ENCODE measurements around the gene NT5E. TPM values are rescaled to one million over a fixed set of nuclear protein-coding genes. Genes with fewer than 3 reads are reported as not detected.

The NT5E gene
- total and polyA plus RNA-seq, 4 donors, result 3.2 to 13.9 (median 8.5) TPM

GRCh38 chr6:85452441-85452881 is 2.6 kb downstream of the NT5E start:
- TF ChIP-seq CTCF (IDR thresholded peaks at IDR 0.05; ENCODE audit: control extremely low read depth, extremely low read depth), result no peak
- ATAC-seq (ENCODE audit: insufficient read depth, low FRiP score) (no peak), DNase-seq (no peak)
- Histone ChIP-seq H3K36me3 (ENCODE audit: control insufficient read depth in 4 of 4, insufficient read depth in 4 of 4, low read length in 4 of 4) (no peaks in the 10 kb centered on the region), H3K27ac (ENCODE audit: low read depth in 1 of 2, low read length in 1 of 2) (no peak overlapping the region), H3K27me3 (ENCODE audit: control insufficient read depth in 3 of 3, insufficient read depth in 3 of 3, low read length in 2 of 3) (peaks cover 0 to 40% (median 39%) of the 10 kb centered on the region in 3 donors), H3K4me3 (no peak overlapping the region), H3K4me1 (ENCODE audit: control insufficient read depth in 5 of 5, insufficient read depth in 5 of 5, low read length in 5 of 5) (peaks cover 0 to 9% (median 0%) of the 10 kb centered on the region in 5 donors), H3K9me3 (ENCODE audit: control insufficient read depth in 4 of 4, insufficient read depth in 3 of 4, low read length in 3 of 4) (no peaks in the 10 kb centered on the region), H3K9ac (ENCODE audit: insufficient read depth in 1 of 2, low read length in 2 of 2) (no peak overlapping the region)
- 58 to 65% methylated on average over 5 of the region's 5 CpGs for WGBS, 2 donors

- ATAC-seq (ENCODE audit: insufficient read depth, low FRiP score), result no peak
- DNase-seq, result no peak
- Histone ChIP-seq H3K4me3 (no peak overlapping the region), H3K4me1 (ENCODE audit: control insufficient read depth in 5 of 5, insufficient read depth in 5 of 5, low read length in 5 of 5) (peaks cover 0 to 9% (median 0%) of the 10 kb centered on the region in 5 donors), H3K27ac (ENCODE audit: low read depth in 1 of 2, low read length in 1 of 2) (no peak overlapping the region), H3K9me3 (ENCODE audit: control insufficient read depth in 4 of 4, insufficient read depth in 3 of 4, low read length in 3 of 4) (no peaks in the 10 kb centered on the region), H3K36me3 (ENCODE audit: control insufficient read depth in 4 of 4, insufficient read depth in 4 of 4, low read length in 4 of 4) (no peaks in the 10 kb centered on the region), H3K9ac (ENCODE audit: insufficient read depth in 1 of 2, low read length in 2 of 2) (no peak overlapping the region), H3K27me3 (ENCODE audit: control insufficient read depth in 3 of 3, insufficient read depth in 3 of 3, low read length in 2 of 3) (peaks cover 0 to 36% (median 33%) of the 10 kb centered on the region in 3 donors)
- no peak for TF ChIP-seq CTCF (IDR thresholded peaks at IDR 0.05; ENCODE audit: control extremely low read depth, extremely low read depth)
- WGBS, 2 donors, result 89 to 98% methylated on average over 2 of the region's 2 CpGs
Measured at GRCh38 chr6:85453052-85453451, 3.2 kb downstream of the NT5E start.

GRCh38 chr6:85453490-85453889 is 3.6 kb downstream of the NT5E start:
- Histone ChIP-seq H3K27me3 (ENCODE audit: control insufficient read depth in 3 of 3, insufficient read depth in 3 of 3, low read length in 2 of 3) (peaks cover 0 to 31% (median 29%) of the 10 kb centered on the region in 3 donors), H3K4me1 (ENCODE audit: control insufficient read depth in 5 of 5, insufficient read depth in 5 of 5, low read length in 5 of 5) (peaks cover 0 to 9% (median 0%) of the 10 kb centered on the region in 5 donors), H3K4me3 (no peak overlapping the region), H3K9me3 (ENCODE audit: control insufficient read depth in 4 of 4, insufficient read depth in 3 of 4, low read length in 3 of 4) (no peaks in the 10 kb centered on the region), H3K27ac (ENCODE audit: low read depth in 1 of 2, low read length in 1 of 2) (no peak overlapping the region), H3K9ac (ENCODE audit: insufficient read depth in 1 of 2, low read length in 2 of 2) (no peak overlapping the region), H3K36me3 (ENCODE audit: control insufficient read depth in 4 of 4, insufficient read depth in 4 of 4, low read length in 4 of 4) (no peaks in the 10 kb centered on the region)
- no peak for TF ChIP-seq CTCF (IDR thresholded peaks at IDR 0.05; ENCODE audit: control extremely low read depth, extremely low read depth)
- 89 to 91% methylated on average over 2 of the region's 2 CpGs for WGBS, 2 donors
- no peak for DNase-seq
- ATAC-seq (ENCODE audit: insufficient read depth, low FRiP score), result no peak

GRCh38 chr6:85455471-85456026 is 5.7 kb downstream of the NT5E start:
- Histone ChIP-seq H3K4me3 (no peak overlapping the region), H3K4me1 (ENCODE audit: control insufficient read depth in 5 of 5, insufficient read depth in 5 of 5, low read length in 5 of 5) (peaks cover 0 to 4% (median 0%) of the 10 kb centered on the region in 5 donors), H3K9ac (ENCODE audit: insufficient read depth in 1 of 2, low read length in 2 of 2) (no peak overlapping the region), H3K27me3 (ENCODE audit: control insufficient read depth in 3 of 3, insufficient read depth in 3 of 3, low read length in 2 of 3) (peaks cover 0 to 15% (median 12%) of the 10 kb centered on the region in 3 donors), H3K36me3 (ENCODE audit: control insufficient read depth in 4 of 4, insufficient read depth in 4 of 4, low read length in 4 of 4) (no peaks in the 10 kb centered on the region), H3K9me3 (ENCODE audit: control insufficient read depth in 4 of 4, insufficient read depth in 3 of 4, low read length in 3 of 4) (no peaks in the 10 kb centered on the region), H3K27ac (ENCODE audit: low read depth in 1 of 2, low read length in 1 of 2) (no peak overlapping the region)
- 54 to 69% methylated on average over 3 of the region's 3 CpGs for WGBS, 2 donors
- ATAC-seq (ENCODE audit: insufficient read depth, low FRiP score) (no peak), DNase-seq (no peak)
- TF ChIP-seq CTCF (IDR thresholded peaks at IDR 0.05; ENCODE audit: control extremely low read depth, extremely low read depth), result no peak
